ENCODE measurements around the gene ACAP3.

GRCh38 chr1:1304331-1305299 lies 3.1 kb downstream of the ACAP3 start:
- no peak for TF ChIP-seq POLR2AphosphoS5 (IDR thresholded peaks at IDR 0.05; ENCODE audit: low read depth, low read length)
- TF ChIP-seq TAF1 (IDR thresholded peaks at IDR 0.05; ENCODE audit: low read depth, low read length), result no peak
- TF ChIP-seq SPI1 (IDR thresholded peaks at IDR 0.05; ENCODE audit: low read depth, low read length), result no peak
- TF ChIP-seq PAX5 (IDR thresholded peaks at IDR 0.05; ENCODE audit: insufficient read depth, low read length, severe bottlenecking), result no peak
- TF ChIP-seq POLR2A (IDR thresholded peaks at IDR 0.05; ENCODE audit: low read depth, low read length), result no peak
- no peak for TF ChIP-seq POU2F2 (IDR thresholded peaks at IDR 0.05; ENCODE audit: low read depth, low read length)
